Ovary (tissue), 3 donors: ENCODE data around the gene GNL3.

ENCODE experiments used
- CTCF ChIP-seq, 3 donors: fragments of 450-650 bp in 2 of 3; fragments of 200-600 bp in 1 of 3; IDR thresholded peaks; one replicate each; pipeline versions ENCODE4 v1.5.1 to v1.8.0; 2016 to 2022; ENCODE audit warnings: antibody characterized with exemption in 3 of 3, mild to moderate bottlenecking in 1 of 3
- POLR2A ChIP-seq: fragments of 450-650 bp; IDR thresholded peaks from one replicate; pipeline ENCODE4 v1.6.1; 2017; ENCODE audit warnings: antibody characterized with exemption, mild to moderate bottlenecking, moderate library complexity
- donor health status: DM: no; HTN: no; CAD: no.

- no peak for TF ChIP-seq CTCF (IDR thresholded peaks at IDR 0.05)
- TF ChIP-seq POLR2A, result no peak
Observed at GRCh38 chr3:52645549-52645948, 40.3 kb upstream of the GNL3 start.
